ENCODE data around the gene NRXN3.

Gene NRXN3

DNA sequence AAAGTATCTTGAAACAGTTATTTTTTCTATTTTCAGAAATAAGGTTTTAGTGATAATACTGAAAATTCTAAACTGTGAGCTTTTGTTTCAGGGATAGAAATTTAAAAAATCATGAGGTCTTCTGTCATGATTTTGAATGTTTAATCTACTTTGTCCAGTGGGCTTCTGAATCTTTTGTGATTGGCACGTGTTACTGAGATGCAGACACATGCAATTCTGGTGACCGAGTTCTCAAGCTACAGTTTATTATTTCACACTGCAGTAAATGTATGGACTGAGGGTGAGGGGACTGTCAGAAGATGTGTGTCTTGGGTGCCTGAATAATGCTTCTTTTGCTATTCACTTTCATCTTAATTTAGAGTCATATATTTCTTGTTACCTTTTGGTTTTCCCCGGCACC, 1262.5 kb downstream of the NRXN3 start:
- H3K27me3 Mint-ChIP-seq (ENCODE audit: low read depth) = no peaks in the 10 kb centered on the region
- H3K36me3 Mint-ChIP-seq (ENCODE audit: low read depth) = no peaks in the 10 kb centered on the region
- H3K4me1 Mint-ChIP-seq (ENCODE audit: low read depth) = no peaks in the 10 kb centered on the region
- H3K27ac Mint-ChIP-seq = no peak overlapping the region
- no peak for DNase-seq (ENCODE audit: low spot score)
- H3K9me3 Mint-ChIP-seq = no peaks in the 10 kb centered on the region
- H3K4me3 Mint-ChIP-seq = no peak overlapping the region

DNA sequence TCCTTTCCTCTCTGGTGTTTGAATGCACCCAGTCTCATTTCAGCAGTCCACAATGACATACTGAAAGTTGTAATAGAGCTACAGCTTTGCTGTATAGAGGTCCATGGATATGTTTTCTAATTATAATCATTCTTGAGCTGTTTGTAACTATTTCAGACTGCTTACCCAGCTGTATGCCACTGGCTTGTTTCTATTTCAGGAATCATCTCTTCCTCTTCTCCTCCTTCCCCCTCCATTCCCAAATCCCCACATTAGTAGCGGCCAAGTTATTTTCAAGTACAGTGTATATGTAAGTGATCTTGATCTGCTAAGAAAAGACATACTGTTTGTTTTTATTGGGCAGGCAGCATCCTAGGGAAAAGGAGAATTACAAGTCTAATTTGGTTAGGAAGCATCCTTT, 1266.2 kb downstream of the NRXN3 start:
- Mint-ChIP-seq H3K4me3 (no peak overlapping the region), H3K27ac (no peak overlapping the region), H3K4me1 (ENCODE audit: low read depth) (no peaks in the 10 kb centered on the region), H3K36me3 (ENCODE audit: low read depth) (no peaks in the 10 kb centered on the region), H3K9me3 (no peaks in the 10 kb centered on the region), H3K27me3 (ENCODE audit: low read depth) (no peaks in the 10 kb centered on the region)
- no peak for DNase-seq (ENCODE audit: low spot score)

DNA sequence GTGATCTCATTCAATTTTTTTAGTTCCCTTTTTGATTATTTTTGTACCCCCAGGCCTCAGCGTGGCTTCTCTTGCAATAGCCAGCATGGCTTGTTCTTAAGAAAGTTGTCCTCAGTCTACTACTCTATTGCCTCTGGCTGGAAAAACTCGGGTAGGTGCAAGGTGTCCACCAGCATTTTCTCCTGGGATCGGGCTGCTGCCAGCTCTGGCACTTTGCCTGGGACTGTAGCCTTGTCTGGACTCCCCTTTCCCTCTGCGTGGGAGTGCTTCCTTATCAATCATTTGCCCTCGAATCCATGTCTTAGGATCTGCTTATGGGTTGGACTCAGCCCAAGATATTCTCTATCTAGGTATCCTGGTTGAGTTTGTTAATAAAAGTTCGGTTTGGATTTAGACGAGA, 1267.8 kb downstream of the NRXN3 start:
- H3K9me3 Mint-ChIP-seq = no peaks in the 10 kb centered on the region
- no peak for DNase-seq (ENCODE audit: low spot score)
- no peak overlapping the region for H3K4me3 Mint-ChIP-seq
- no peaks in the 10 kb centered on the region for H3K27me3 Mint-ChIP-seq (ENCODE audit: low read depth)
- H3K27ac Mint-ChIP-seq = no peak overlapping the region
- no peaks in the 10 kb centered on the region for H3K36me3 Mint-ChIP-seq (ENCODE audit: low read depth)
- no peaks in the 10 kb centered on the region for H3K4me1 Mint-ChIP-seq (ENCODE audit: low read depth)

DNA sequence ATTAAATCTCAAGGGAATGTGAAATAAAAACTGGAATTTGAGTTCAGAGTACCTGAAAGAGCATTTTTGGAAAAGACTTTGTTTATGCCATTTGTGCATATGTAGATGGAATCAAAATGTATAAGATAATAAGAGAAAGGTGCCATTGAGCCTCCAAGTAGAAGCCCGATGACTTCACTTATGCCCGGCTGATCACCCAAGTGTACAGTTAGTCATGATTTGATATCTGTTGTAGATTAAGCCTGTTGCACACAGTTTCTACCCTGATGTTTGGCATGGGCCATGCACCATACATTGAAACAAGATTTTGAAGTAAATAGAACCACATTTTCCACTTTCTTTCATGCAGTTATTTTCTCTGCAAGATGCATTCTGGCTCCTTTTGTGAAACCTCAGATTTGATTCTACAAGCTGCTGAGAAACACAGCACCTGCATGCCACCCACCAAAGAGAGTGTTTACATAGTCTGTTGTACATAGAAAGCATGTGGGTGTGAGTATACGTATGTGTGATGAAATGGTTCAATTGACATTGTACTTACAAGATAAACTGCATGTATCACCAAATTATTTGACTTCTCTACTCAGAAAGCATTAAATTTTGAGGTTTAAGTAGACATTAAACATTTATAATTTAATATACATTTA, 1268.6 kb downstream of the NRXN3 start:
- no peak overlapping the region for H3K4me3 Mint-ChIP-seq
- no peaks in the 10 kb centered on the region for H3K4me1 Mint-ChIP-seq (ENCODE audit: low read depth)
- no peaks in the 10 kb centered on the region for H3K36me3 Mint-ChIP-seq (ENCODE audit: low read depth)
- no peak overlapping the region for H3K27ac Mint-ChIP-seq
- DNase-seq (ENCODE audit: low spot score) = no peak
- no peaks in the 10 kb centered on the region for H3K9me3 Mint-ChIP-seq
- no peaks in the 10 kb centered on the region for H3K27me3 Mint-ChIP-seq (ENCODE audit: low read depth)

DNA sequence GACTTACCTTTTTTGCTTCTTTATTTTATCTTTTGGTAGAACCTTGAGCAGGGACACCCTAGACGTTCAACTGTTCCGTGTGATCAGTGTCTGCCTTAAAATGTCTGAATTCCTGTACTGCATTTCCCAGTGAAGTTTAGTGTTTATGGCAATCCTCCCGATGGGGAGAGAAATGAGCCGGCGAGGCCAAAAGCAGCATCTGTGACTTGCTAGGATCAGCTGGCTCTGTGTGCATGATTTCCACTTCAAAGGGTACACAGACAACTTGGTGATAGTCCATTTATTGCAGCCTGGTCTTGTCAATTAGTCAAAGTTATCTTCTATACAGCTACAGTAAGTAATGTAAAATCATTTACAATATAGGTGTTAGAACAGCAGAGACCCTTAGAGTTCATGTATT, 1272.6 kb downstream of the NRXN3 start:
- Mint-ChIP-seq H3K4me3 (no peak overlapping the region), H3K27ac (no peak overlapping the region)

DNA sequence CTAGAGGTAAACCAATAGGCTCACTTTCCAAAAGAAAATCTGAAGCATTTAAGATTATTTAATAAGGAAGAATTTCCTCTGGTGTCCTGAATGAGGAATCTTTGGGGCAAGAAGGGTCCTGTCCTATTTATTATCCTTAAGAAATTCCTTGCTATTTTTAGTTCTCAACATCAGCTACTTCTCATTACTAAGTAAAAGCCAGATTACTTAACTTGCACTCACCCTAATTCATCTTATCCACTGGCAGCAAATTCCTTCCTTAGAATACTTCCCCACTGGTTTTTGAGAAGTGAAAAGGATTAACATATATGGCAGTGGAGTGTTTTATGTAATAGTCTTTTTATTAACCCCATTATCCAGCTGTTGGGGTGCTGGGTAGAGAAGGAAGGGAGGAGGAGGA, 1273.4 kb downstream of the NRXN3 start:
- Mint-ChIP-seq H3K4me1 (ENCODE audit: low read depth) (no peaks in the 10 kb centered on the region), H3K36me3 (ENCODE audit: low read depth) (no peaks in the 10 kb centered on the region), H3K4me3 (no peak overlapping the region), H3K9me3 (peaks cover 6% of the 10 kb centered on the region), H3K27me3 (ENCODE audit: low read depth) (no peaks in the 10 kb centered on the region), H3K27ac (no peak overlapping the region)
- DNase-seq (ENCODE audit: low spot score) = no peak

More for the DNA sequence above, 1272.6 kb downstream of the NRXN3 start:
- Mint-ChIP-seq H3K4me1 (ENCODE audit: low read depth) (no peaks in the 10 kb centered on the region), H3K9me3 (peaks cover 6% of the 10 kb centered on the region), H3K27me3 (ENCODE audit: low read depth) (no peaks in the 10 kb centered on the region), H3K36me3 (ENCODE audit: low read depth) (no peaks in the 10 kb centered on the region)
- DNase-seq (ENCODE audit: low spot score) = no peak

DNA sequence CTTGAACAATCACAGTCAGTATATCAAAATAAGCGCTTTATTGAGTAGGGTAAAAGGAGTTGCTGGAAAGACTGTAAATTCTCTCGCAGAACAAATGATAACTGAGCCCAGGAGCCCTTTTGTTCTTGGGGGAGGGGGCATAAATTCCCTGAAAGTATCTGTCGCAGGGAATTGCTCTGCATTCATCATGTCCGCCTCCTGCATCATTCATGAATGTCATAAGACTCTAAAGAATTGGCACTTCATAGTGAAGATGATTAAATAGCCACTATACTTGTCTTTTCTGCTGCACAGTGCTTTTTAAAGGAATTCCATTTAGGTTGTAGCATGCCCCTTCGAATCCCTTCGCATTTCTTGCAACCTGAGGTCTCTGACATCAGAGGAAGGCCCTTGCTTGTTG, 1278.8 kb downstream of the NRXN3 start:
- H3K27ac Mint-ChIP-seq = no peak overlapping the region
- no peak for DNase-seq (ENCODE audit: low spot score)
- no peaks in the 10 kb centered on the region for H3K27me3 Mint-ChIP-seq (ENCODE audit: low read depth)
- peaks cover 9% of the 10 kb centered on the region for H3K9me3 Mint-ChIP-seq
- no peak overlapping the region for H3K4me3 Mint-ChIP-seq
- no peaks in the 10 kb centered on the region for H3K36me3 Mint-ChIP-seq (ENCODE audit: low read depth)
- H3K4me1 Mint-ChIP-seq (ENCODE audit: low read depth) = no peaks in the 10 kb centered on the region

DNA sequence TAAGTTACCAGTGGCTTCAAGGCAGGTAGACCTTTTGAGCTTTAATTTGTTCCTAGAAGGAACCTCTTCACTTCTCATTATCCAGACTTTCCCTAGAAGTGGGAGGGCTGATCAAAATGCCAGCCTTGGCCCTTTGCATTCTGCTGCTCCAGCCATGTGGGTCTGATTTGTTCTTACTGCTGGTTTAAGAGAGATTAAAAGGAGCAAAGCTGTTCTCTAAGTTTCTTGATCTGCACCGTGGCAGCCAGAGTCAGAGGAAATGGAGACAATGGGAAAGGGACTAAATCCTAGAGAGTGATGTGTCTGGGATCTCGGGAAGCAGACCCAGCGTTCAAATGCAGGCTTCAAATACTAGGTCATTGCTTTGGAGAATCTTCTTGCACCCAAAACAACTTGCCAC, 1281.4 kb downstream of the NRXN3 start:
- Mint-ChIP-seq H3K4me3 (no peak overlapping the region), H3K27me3 (ENCODE audit: low read depth) (no peaks in the 10 kb centered on the region)

DNA sequence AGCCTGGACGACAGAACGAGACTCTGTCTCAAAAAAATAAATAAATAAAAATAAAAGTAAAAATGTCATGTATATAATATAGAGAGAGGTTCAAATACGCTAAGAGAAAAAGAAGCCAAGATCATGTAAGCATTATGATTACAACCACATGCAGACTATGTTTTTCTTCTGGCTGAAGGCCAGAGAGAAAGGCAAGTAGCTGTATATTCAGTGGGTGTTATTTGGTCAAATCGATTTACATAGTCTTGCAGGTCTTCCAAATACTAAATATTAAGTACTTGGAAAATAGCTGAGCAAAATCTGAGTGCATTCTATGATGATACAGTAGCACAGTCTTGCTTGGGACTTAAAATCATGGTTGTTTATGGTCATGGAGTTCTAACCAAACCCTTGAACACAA, 1283.1 kb downstream of the NRXN3 start:
- DNase-seq (ENCODE audit: low spot score) = no peak
- no peak overlapping the region for H3K4me3 Mint-ChIP-seq
- H3K9me3 Mint-ChIP-seq = peaks cover 3% of the 10 kb centered on the region
- H3K27me3 Mint-ChIP-seq (ENCODE audit: low read depth) = no peaks in the 10 kb centered on the region
- H3K4me1 Mint-ChIP-seq (ENCODE audit: low read depth) = no peaks in the 10 kb centered on the region
- H3K36me3 Mint-ChIP-seq (ENCODE audit: low read depth) = no peaks in the 10 kb centered on the region
- no peak overlapping the region for H3K27ac Mint-ChIP-seq

More for the DNA sequence above, 1281.4 kb downstream of the NRXN3 start:
- no peak overlapping the region for H3K27ac Mint-ChIP-seq
- peaks cover 3% of the 10 kb centered on the region for H3K9me3 Mint-ChIP-seq
- no peak for DNase-seq (ENCODE audit: low spot score)
- H3K4me1 Mint-ChIP-seq (ENCODE audit: low read depth) = no peaks in the 10 kb centered on the region
- H3K36me3 Mint-ChIP-seq (ENCODE audit: low read depth) = no peaks in the 10 kb centered on the region

DNA sequence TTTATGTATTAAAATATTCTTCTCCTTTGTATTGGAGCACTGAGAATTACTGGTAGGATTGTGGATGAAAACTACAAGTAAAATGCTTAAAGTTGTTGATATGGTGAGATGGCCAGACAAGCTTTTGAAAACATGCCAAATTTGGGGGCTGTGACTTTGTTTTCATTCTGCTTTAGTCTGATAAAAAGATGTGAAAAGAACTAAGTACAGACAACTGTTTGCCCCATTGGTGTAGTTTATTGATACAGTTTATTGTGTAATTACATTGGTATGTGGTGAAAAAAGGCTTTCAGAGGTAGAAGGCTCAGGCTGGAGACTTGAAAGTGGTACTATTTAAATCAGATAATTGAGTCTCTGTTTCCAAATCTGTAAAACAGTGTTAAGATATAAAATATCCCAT, 1294.3 kb downstream of the NRXN3 start:
- no peak for DNase-seq (ENCODE audit: low spot score)
- no peaks in the 10 kb centered on the region for H3K4me1 Mint-ChIP-seq (ENCODE audit: low read depth)
- H3K36me3 Mint-ChIP-seq (ENCODE audit: low read depth) = no peaks in the 10 kb centered on the region
- H3K27ac Mint-ChIP-seq = no peak overlapping the region
- no peaks in the 10 kb centered on the region for H3K27me3 Mint-ChIP-seq (ENCODE audit: low read depth)
- H3K4me3 Mint-ChIP-seq = no peak overlapping the region
- H3K9me3 Mint-ChIP-seq = no peaks in the 10 kb centered on the region

DNA sequence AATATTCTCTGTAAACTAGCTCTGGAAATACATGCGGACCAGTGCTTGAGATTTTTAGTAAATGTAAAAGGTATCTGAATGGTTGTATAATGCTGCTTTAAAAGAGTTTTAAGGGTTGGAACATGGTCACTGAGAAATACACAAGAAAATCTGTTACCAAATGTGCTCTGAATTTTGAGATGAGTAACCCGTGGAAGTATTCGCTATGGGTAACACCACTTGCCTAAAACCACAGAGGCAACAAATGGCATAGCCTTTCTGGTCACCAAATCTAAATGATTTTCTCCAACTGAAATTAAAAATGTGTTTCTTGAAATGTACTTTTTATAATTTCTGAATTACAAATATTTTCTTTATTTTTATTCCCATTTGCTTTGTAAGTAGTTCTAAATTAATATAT, 1295.5 kb downstream of the NRXN3 start:
- Mint-ChIP-seq H3K4me1 (ENCODE audit: low read depth) (no peaks in the 10 kb centered on the region), H3K4me3 (no peak overlapping the region), H3K9me3 (no peaks in the 10 kb centered on the region)

DNA sequence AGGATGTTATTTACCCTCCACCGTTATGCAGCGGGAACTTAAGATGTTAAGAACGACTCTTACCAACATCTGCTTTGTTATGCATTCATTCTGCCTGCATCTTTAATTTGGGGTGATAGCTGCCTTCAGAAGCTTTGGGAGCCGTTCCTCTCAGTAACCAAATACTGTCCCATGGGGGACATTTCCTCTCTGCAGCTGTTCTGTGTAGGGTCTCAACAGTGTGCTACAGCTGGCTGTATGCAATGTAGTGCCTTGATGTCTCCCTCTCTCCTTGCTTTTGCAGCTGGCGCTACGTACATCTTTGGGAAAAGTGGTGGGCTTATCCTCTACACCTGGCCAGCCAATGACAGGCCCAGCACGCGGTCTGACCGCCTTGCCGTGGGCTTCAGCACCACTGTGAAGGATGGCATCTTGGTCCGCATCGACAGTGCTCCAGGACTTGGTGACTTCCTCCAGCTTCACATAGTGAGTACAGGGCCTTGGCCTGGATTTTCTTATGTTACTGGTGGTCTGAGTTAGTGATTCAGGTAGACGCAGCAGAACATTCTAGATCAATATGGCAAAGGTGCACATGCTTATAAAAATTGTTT, 1296.9 kb downstream of the NRXN3 start:
- Mint-ChIP-seq H3K4me3 (no peak overlapping the region), H3K27ac (no peak overlapping the region), H3K9me3 (no peaks in the 10 kb centered on the region), H3K36me3 (ENCODE audit: low read depth) (no peaks in the 10 kb centered on the region), H3K27me3 (ENCODE audit: low read depth) (no peaks in the 10 kb centered on the region), H3K4me1 (ENCODE audit: low read depth) (no peaks in the 10 kb centered on the region)
- no peak for DNase-seq (ENCODE audit: low spot score)

More for the DNA sequence above, 1295.5 kb downstream of the NRXN3 start:
- Mint-ChIP-seq H3K27me3 (ENCODE audit: low read depth) (no peaks in the 10 kb centered on the region), H3K36me3 (ENCODE audit: low read depth) (no peaks in the 10 kb centered on the region), H3K27ac (no peak overlapping the region)
- no peak for DNase-seq (ENCODE audit: low spot score)

DNA sequence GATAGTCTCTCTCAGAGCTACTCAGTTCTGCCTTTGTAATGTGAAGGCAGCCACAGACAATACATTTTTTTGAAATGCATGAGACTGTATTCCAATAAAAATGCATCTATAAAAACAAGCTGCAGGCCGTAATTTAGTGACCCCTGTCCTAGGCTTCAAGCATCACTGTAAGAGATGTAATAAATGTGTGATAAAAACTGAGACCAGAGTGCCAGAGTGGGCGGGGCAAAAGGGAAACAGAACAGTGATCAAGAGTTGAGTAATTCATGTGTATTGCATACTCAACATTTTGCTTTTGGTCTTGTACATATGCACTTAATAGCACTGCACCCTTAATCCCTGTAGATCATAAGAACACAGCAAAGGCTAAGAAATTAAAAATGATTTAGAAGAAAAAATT, 1297.7 kb downstream of the NRXN3 start:
- H3K27ac Mint-ChIP-seq = no peak overlapping the region
- no peaks in the 10 kb centered on the region for H3K36me3 Mint-ChIP-seq (ENCODE audit: low read depth)
- DNase-seq (ENCODE audit: low spot score) = no peak
- H3K4me3 Mint-ChIP-seq = no peak overlapping the region
- H3K4me1 Mint-ChIP-seq (ENCODE audit: low read depth) = no peaks in the 10 kb centered on the region
- H3K9me3 Mint-ChIP-seq = no peaks in the 10 kb centered on the region
- no peaks in the 10 kb centered on the region for H3K27me3 Mint-ChIP-seq (ENCODE audit: low read depth)

DNA sequence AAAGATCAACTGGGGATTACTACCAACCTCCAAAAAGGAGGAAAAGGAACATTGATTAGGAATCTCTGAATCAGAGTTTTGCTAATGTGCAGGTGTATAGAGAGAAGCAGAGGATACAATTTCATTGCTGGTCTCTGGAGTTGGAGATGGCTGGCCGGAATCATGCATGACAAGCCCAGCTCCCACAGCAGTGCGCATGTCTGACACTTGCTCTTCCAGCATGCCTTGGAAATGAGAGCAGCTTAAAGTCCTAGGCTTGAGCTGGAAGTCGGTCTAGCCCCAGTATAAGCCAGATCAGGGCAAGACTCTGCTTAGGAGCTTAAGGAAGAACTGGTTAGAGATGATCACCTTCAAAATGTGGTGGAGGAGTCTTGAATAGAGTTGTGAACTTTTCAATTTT, 1298.3 kb downstream of the NRXN3 start:
- Mint-ChIP-seq H3K27ac (no peak overlapping the region), H3K4me1 (ENCODE audit: low read depth) (no peaks in the 10 kb centered on the region)

DNA sequence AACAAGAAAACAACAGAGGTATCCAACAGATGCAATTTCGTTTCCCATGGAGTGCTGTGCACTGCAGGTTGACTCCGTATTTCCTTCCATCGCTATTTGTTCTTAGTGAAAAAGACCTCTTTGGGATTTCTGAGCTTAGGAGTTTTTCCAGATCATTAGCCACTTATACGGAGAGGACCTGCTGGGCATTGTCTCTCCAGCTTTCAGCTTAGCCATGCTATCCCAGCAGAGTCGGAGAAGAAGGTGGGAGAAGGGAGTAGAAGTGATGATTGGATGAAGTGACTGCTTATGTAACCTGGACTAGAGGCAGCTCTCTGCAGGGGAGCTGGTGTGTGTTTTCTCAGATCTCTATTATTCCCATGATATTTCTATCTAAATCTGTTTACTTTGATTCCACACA, 1303.5 kb downstream of the NRXN3 start:
- Mint-ChIP-seq H3K27ac (no peak overlapping the region), H3K27me3 (ENCODE audit: low read depth) (no peaks in the 10 kb centered on the region), H3K4me3 (no peak overlapping the region), H3K4me1 (ENCODE audit: low read depth) (no peaks in the 10 kb centered on the region), H3K9me3 (no peaks in the 10 kb centered on the region), H3K36me3 (ENCODE audit: low read depth) (no peaks in the 10 kb centered on the region)
- DNase-seq (ENCODE audit: low spot score) = no peak

More for the DNA sequence above, 1298.3 kb downstream of the NRXN3 start:
- Mint-ChIP-seq H3K27me3 (ENCODE audit: low read depth) (no peaks in the 10 kb centered on the region), H3K36me3 (ENCODE audit: low read depth) (no peaks in the 10 kb centered on the region), H3K9me3 (no peaks in the 10 kb centered on the region), H3K4me3 (no peak overlapping the region)
- no peak for DNase-seq (ENCODE audit: low spot score)
